Neutrophil (primary cell): ENCODE results near the gene ROPN1B.

Experiments used
- H3K27ac ChIP-seq: fragments of 200-600 bp; sonication (generic); 2 replicates; pipeline ENCODE4 v1.5.1; 2016; ENCODE audit warnings: mild to moderate bottlenecking, moderate library complexity
- H3K27me3 ChIP-seq: fragments of 200-600 bp; sonication (generic); 2 replicates; pipeline ENCODE4 v1.6.0; 2016; ENCODE audit warnings: mild to moderate bottlenecking
- H3K36me3 ChIP-seq: fragments of 200-600 bp; sonication (generic); 2 replicates; pipeline ENCODE4 v1.5.1; 2017
- H3K4me1 ChIP-seq, 2 experiments: fragments of 200-600 bp in 1 of 2; sonication (generic) in 1 of 2; 1 replicate in 1 of 2; 2 replicates in 1 of 2; pipeline versions ENCODE4 v1.5.1 to v1.6.1; 2013 to 2016; ENCODE audit warnings: low read depth in 1 of 2, low read length in 1 of 2, mild to moderate bottlenecking in 1 of 2, moderate library complexity in 1 of 2; ENCODE audit not compliant: control insufficient read depth in 1 of 2, insufficient read depth in 1 of 2
- H3K4me3 ChIP-seq, 2 experiments: fragments of 200-600 bp in 1 of 2; sonication (generic) in 1 of 2; 1 replicate in 1 of 2; 2 replicates in 1 of 2; pipeline ENCODE4 v1.5.1; 2013 to 2016; ENCODE audit warnings: low read depth in 1 of 2, low read length in 1 of 2, mild to moderate bottlenecking in 1 of 2, moderate library complexity in 1 of 2
- H3K9me3 ChIP-seq: fragments of 200-600 bp; sonication (generic); 2 replicates; pipeline ENCODE4 v1.5.1; 2016
- TF ChIP-seq, protein P1 (sequence below): fragments of 200-600 bp; sonication (generic); IDR thresholded peaks from 2 replicates; pipeline ENCODE4 v1.5.1; 2016; ENCODE audit warnings: antibody characterized with exemption

ROPN1B gene

DNA sequence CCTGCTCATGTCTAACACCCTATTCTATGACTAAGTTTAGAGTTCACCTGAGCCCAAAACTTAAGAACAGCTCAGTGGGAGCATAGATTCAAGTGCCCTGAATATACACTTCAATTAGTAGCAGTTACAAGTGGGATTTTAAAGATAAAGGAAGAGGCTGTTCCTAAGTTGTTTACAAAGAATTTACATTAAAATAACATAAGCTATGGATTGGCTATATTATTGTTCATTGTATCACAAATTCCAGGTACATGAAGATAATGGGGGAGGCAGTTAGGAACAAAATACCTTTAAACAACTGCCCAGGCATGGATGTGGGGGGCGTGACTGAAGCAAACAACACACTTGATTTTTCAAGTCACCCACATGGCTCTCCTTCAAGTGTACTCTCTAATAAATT is 52.7 kb downstream of the ROPN1B start:
- no peak overlapping the region for H3K4me3 ChIP-seq

DNA sequence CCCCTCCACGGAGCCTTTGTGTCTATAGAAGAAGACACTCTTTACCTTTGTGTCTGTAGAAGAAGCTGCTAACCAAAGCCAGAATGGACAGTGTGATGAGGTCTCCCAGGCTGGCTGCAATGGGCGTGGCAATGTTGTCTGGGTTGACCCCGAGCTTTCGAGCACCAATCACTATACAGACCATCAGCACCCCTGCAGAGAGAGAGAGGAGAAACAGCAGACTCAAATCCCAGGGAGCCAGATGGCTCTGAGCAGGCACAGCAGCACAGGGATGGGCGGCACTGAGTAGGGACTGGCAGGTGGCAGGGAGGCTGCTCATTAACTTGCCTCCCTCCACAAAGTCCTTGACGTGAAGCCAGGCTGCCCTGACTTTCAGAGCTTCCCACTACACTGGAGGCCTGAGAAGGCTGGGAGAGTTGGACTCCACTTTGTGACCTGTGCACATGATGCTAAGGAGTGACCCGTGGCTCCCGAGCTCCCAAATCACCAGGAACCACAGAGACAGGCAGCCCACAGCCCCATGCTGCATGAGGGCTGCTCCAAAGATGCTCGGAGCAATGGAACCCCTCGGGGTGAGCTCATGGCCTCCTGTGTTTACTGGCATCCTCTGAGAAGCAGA is 53.9 kb downstream of the ROPN1B start:
- Histone ChIP-seq H3K36me3 (no peaks in the 10 kb centered on the region), H3K4me1 (no peaks in the 10 kb centered on the region), H3K4me3 (no peak overlapping the region), H3K9me3 (no peaks in the 10 kb centered on the region), H3K27ac (no peak overlapping the region), H3K27me3 (no peaks in the 10 kb centered on the region)
- TF ChIP-seq, protein P1, sequence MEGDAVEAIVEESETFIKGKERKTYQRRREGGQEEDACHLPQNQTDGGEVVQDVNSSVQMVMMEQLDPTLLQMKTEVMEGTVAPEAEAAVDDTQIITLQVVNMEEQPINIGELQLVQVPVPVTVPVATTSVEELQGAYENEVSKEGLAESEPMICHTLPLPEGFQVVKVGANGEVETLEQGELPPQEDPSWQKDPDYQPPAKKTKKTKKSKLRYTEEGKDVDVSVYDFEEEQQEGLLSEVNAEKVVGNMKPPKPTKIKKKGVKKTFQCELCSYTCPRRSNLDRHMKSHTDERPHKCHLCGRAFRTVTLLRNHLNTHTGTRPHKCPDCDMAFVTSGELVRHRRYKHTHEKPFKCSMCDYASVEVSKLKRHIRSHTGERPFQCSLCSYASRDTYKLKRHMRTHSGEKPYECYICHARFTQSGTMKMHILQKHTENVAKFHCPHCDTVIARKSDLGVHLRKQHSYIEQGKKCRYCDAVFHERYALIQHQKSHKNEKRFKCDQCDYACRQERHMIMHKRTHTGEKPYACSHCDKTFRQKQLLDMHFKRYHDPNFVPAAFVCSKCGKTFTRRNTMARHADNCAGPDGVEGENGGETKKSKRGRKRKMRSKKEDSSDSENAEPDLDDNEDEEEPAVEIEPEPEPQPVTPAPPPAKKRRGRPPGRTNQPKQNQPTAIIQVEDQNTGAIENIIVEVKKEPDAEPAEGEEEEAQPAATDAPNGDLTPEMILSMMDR = no peak

More for the DNA sequence above, 52.7 kb downstream of the ROPN1B start:
- Histone ChIP-seq H3K27me3 (no peaks in the 10 kb centered on the region), H3K36me3 (no peaks in the 10 kb centered on the region), H3K9me3 (no peaks in the 10 kb centered on the region), H3K27ac (no peak overlapping the region), H3K4me1 (no peaks in the 10 kb centered on the region)
- TF ChIP-seq, protein P1 = no peak

DNA sequence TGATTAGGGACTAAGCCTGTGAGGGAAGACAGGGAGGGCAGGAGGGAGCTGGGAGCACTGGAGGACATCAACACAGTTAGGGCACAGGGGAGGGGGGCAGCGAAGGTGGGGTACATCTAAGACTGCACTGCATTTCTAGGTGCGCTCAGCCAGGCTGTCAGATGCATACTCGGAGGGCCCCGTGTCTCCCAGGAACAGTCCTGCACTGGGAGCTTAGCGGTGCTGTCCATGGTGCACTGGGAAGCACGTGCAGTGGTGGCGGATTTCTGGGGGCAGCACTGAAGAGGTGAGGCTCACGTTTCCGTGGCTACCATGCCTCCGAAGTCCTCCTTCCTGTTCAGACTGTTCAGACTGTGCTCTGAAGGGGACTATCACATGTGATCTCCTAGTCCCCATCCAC is 54.4 kb downstream of the ROPN1B start:
- H3K27me3 ChIP-seq = no peaks in the 10 kb centered on the region
- H3K36me3 ChIP-seq = no peaks in the 10 kb centered on the region
- no peak overlapping the region for H3K4me3 ChIP-seq
- TF ChIP-seq, protein P1 = no peak
- H3K27ac ChIP-seq = no peak overlapping the region
- no peaks in the 10 kb centered on the region for H3K4me1 ChIP-seq
- no peaks in the 10 kb centered on the region for H3K9me3 ChIP-seq

DNA sequence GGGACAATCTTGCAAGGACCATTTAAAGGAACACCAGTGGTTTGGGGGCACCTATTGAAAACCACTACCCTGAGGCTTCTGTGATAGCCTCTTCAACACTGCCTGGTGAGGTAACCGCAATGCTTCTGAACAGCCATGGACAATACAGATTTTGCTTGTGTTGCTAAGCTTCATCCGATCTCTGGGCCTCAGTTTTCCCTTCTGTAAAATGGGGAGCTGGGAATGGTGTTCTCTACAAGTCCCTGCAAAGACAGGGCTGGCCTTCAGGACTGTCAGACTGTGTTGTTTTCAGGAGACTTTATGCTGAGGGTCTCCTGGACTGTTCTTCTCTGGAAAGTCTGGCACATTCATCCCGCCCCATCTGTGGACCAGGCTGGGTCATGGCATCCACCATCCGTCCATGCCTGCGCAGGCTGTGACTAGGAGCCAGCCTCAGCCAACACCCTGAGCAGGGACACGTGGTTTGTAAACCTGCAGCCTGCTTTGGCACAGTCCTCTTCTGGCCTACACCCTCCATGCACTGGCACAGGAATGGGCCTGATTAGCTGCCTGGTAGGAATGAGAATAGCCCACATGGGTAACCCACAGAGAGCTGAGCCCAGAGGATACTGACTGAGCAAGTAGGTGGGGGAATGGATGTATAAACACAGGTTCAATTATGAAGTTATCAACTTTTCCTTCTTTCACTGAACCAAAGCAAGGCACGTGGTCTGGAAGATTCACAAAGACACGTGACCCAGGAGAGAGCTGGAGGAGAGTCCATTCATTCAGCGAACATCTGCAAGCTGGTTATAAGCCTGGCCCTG is 55.3 kb downstream of the ROPN1B start:
- Histone ChIP-seq H3K4me3 (no peak overlapping the region), H3K4me1 (no peaks in the 10 kb centered on the region), H3K27ac (no peak overlapping the region), H3K27me3 (no peaks in the 10 kb centered on the region), H3K9me3 (no peaks in the 10 kb centered on the region), H3K36me3 (no peaks in the 10 kb centered on the region)
- TF ChIP-seq, protein P1 = no peak

DNA sequence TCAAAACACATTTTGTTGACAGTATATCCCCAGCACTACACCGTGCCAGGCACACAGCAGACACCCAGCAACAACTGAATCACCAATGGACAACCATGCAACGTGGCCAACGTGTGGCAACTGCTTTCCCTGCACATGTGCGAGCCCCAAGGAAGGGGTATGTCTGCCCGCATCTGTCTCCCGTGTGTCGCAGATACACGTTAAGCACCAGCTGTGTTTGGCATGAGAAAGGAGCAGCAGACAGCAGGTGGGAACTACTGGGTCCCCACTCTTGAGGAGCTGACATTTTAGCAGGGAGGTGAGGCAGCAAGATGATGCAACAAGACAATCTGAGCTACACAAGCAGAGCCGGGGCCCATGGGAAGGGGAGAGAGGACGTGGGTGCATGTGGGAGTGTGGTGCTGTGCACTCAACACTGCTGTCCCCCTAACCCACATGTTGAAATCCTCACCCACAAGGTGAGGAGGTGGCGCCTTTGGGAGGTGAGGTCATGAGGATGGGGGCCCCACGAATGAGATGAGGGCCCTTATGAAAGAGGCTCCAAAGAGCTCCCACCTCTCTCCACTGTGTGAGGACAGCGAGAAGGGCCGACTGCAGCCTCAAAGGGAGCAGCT is 56.2 kb downstream of the ROPN1B start:
- Histone ChIP-seq H3K36me3 (no peaks in the 10 kb centered on the region), H3K27me3 (no peaks in the 10 kb centered on the region), H3K9me3 (no peaks in the 10 kb centered on the region), H3K4me3 (no peak overlapping the region), H3K27ac (no peak overlapping the region), H3K4me1 (no peaks in the 10 kb centered on the region)
- TF ChIP-seq, protein P1 = no peak
